Measurements from ENCODE around the gene C3orf22. TPM values are rescaled to one million over a fixed set of nuclear protein-coding genes. Genes with fewer than 3 reads are reported as not detected.

The C3orf22 gene
- total RNA-seq, 1 experiment from 2014 or later, result not detected

DNA sequence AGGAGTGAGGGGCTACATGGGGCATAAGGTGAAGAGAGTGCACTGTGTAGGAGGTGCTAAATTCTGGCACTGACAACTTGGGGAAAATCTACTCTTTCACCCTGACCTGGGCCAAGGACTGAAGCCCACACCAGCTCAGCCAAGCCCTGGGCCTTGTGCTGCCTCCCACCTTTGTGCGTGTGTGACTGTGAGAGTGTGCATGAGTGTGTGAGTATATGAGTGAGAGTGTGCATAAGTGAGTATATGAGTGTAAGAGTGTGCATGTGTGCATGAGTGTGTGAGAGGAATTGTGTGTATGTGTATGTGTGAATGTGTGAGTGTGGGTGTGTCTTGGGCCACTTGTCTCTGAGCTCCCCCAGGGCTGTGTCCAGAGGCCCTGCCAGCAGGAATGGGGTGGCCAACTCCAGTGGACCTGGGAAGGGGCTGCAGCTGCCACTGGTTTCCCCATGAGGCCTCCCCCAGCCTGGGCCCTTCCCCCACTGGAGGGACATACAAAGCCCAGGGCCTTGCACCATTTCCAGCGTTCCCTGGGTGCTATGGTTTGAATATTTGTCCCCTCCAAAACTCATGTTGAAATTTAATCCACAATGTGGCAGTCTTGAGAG is 15.2 kb downstream of the C3orf22 start:
- no peak overlapping the region for H3K4me3 Mint-ChIP-seq (ENCODE audit: low read depth, unreplicated experiment)
- peaks cover 62% of the 10 kb centered on the region for H3K27me3 Mint-ChIP-seq (ENCODE audit: unreplicated experiment)
- no peak overlapping the region for H3K27ac Mint-ChIP-seq (ENCODE audit: unreplicated experiment)
- CTCF ChIA-PET, result interaction anchor here (0.7 kb wide), 1 partner anchor 15 kb away, joined by 3 read pairs; the partner anchor contains the start of gene C3orf22
- peaks cover 4% of the 10 kb centered on the region for H3K36me3 Mint-ChIP-seq (ENCODE audit: insufficient read depth, unreplicated experiment)
- intact Hi-C loops (cut with micrococcal nuclease; ENCODE audit: unreplicated experiment), result no loop called here
- TF ChIP-seq, protein P1, sequence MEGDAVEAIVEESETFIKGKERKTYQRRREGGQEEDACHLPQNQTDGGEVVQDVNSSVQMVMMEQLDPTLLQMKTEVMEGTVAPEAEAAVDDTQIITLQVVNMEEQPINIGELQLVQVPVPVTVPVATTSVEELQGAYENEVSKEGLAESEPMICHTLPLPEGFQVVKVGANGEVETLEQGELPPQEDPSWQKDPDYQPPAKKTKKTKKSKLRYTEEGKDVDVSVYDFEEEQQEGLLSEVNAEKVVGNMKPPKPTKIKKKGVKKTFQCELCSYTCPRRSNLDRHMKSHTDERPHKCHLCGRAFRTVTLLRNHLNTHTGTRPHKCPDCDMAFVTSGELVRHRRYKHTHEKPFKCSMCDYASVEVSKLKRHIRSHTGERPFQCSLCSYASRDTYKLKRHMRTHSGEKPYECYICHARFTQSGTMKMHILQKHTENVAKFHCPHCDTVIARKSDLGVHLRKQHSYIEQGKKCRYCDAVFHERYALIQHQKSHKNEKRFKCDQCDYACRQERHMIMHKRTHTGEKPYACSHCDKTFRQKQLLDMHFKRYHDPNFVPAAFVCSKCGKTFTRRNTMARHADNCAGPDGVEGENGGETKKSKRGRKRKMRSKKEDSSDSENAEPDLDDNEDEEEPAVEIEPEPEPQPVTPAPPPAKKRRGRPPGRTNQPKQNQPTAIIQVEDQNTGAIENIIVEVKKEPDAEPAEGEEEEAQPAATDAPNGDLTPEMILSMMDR (IDR thresholded peaks at IDR 0.05; ENCODE audit: unreplicated experiment), result no peak
- BruUV-seq (replicated peaks), result no TSS peak
- DNase-seq, result no peak
- peaks cover 17% of the 10 kb centered on the region for H3K4me1 Mint-ChIP-seq (ENCODE audit: low read depth, unreplicated experiment)
- H3K9me3 Mint-ChIP-seq (ENCODE audit: low read depth, unreplicated experiment), result peaks cover 4% of the 10 kb centered on the region

DNA sequence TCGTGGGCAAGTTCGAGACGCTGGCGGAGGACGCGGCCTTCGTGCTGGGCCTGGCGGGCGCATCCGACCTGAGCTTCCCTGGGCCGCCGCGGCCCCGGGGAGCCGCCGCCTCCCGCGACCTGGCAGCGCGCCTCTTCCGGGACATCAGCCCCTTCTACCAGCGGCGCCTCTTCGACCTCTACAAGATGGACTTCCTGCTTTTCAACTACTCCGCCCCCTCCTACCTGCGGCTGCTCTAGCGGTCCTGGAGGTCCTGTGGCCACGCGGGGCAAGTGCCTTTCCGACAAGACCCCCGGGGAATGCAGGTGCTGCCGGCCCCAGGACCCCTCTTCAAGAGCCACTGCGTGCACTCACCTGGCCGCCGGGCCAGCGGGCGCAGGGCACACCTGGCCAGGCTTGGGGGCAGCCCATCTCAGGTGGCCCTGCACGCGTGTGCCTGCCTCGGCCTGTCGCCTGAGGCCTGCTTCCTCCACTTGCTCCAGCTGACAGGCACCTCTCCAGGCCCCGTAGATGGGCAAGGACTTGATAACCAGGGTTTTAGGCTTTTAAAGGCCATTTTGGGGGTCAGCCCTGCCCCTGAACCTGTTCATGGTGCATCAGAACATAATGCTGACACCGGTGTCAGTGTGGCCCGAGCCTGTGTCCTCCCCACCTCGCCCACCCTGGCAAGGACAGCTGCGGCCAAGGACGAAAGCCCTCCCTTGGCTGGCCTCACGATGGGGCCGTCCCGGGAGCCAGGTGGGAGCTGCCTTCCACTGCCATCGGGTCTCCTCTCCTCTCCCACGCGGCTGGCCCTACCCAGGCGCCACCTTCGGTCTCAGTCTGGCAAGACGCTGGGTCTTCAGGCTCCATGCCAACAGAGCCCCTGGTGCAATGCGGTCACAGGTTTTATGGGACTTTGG is 16.1 kb downstream of the C3orf22 start:
- DNase-seq, result no peak
- Mint-ChIP-seq H3K27me3 (ENCODE audit: unreplicated experiment) (peaks cover 58% of the 10 kb centered on the region), H3K4me1 (ENCODE audit: low read depth, unreplicated experiment) (peaks cover 17% of the 10 kb centered on the region), H3K9me3 (ENCODE audit: low read depth, unreplicated experiment) (peaks cover 4% of the 10 kb centered on the region), H3K4me3 (ENCODE audit: low read depth, unreplicated experiment) (no peak overlapping the region), H3K27ac (ENCODE audit: unreplicated experiment) (no peak overlapping the region), H3K36me3 (ENCODE audit: insufficient read depth, unreplicated experiment) (peaks cover 4% of the 10 kb centered on the region)
- TF ChIP-seq, protein P1 (IDR thresholded peaks at IDR 0.05; ENCODE audit: unreplicated experiment), result no peak
- CTCF ChIA-PET, result no interaction called here
- intact Hi-C loops (cut with micrococcal nuclease; ENCODE audit: unreplicated experiment), result no loop called here
- no TSS peak for BruUV-seq (replicated peaks)

DNA sequence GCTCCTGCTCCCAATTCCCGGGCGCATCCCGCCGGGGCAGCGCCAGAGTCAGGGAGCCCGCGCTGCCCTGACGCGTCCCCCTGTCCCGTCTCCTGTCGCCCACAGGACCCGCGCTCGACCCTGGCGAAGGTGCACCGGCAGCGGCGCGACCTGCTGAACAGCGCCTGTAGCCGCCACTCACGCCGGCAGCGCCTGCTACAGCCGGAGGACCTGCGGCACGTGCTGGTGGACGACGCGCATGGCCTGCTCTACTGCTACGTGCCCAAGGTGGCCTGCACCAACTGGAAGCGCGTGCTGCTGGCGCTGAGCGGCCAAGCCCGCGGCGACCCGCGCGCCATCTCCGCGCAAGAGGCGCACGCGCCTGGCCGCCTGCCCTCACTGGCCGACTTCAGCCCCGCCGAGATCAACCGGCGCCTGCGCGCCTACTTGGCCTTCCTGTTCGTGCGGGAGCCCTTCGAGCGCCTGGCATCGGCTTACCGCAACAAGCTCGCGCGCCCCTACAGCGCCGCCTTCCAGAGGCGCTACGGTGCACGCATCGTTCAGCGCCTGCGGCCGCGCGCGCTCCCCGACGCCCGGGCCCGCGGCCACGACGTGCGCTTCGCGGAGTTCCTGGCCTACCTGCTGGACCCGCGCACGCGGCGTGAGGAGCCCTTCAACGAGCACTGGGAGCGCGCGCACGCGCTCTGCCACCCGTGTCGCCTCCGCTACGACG is 16.9 kb downstream of the C3orf22 start:
- no TSS peak for BruUV-seq (replicated peaks)
- intact Hi-C loops (cut with micrococcal nuclease; ENCODE audit: unreplicated experiment), result no loop called here
- Mint-ChIP-seq H3K36me3 (ENCODE audit: insufficient read depth, unreplicated experiment) (peaks cover 4% of the 10 kb centered on the region), H3K27ac (ENCODE audit: unreplicated experiment) (no peak overlapping the region), H3K27me3 (ENCODE audit: unreplicated experiment) (peaks cover 58% of the 10 kb centered on the region), H3K4me3 (ENCODE audit: low read depth, unreplicated experiment) (no peak overlapping the region), H3K9me3 (ENCODE audit: low read depth, unreplicated experiment) (peaks cover 4% of the 10 kb centered on the region), H3K4me1 (ENCODE audit: low read depth, unreplicated experiment) (peaks cover 17% of the 10 kb centered on the region)
- CTCF ChIA-PET, result no interaction called here
- TF ChIP-seq, protein P1 (IDR thresholded peaks at IDR 0.05; ENCODE audit: unreplicated experiment), result no peak
- DNase-seq, result peak; percentile 0

GRCh38 chr3:126540951-126541627 is 17.6 kb downstream of the C3orf22 start:
- intact Hi-C loops (cut with micrococcal nuclease; ENCODE audit: unreplicated experiment), result no loop called here
- Mint-ChIP-seq H3K9me3 (ENCODE audit: low read depth, unreplicated experiment) (peaks cover 4% of the 10 kb centered on the region), H3K36me3 (ENCODE audit: insufficient read depth, unreplicated experiment) (peaks cover 4% of the 10 kb centered on the region), H3K4me1 (ENCODE audit: low read depth, unreplicated experiment) (peaks cover 17% of the 10 kb centered on the region), H3K27me3 (ENCODE audit: unreplicated experiment) (peaks cover 58% of the 10 kb centered on the region), H3K27ac (ENCODE audit: unreplicated experiment) (no peak overlapping the region), H3K4me3 (ENCODE audit: low read depth, unreplicated experiment) (no peak overlapping the region)
- TF ChIP-seq, protein P1 (IDR thresholded peaks at IDR 0.05; ENCODE audit: unreplicated experiment), result no peak
- no TSS peak for BruUV-seq (replicated peaks)
- CTCF ChIA-PET, result no interaction called here
- DNase-seq, result no peak

Data from Calu3 (cell line).